Cardiac septum (tissue), 1 donor: Measurements from ENCODE around the gene CRACR2B. TPM values are rescaled to one million over a fixed set of nuclear protein-coding genes. Genes with fewer than 3 reads are reported as not detected.

Source experiments
- DNase-seq: peaks from one replicate; pipeline ENCODE4 v3.0.0-alpha.2; 2020; ENCODE audit warnings: low spot score
- intact Hi-C: fragments of 100-400 bp; cut with DNase I; formaldehyde crosslinking; loops from one replicate; pipeline ENCODE4 v1.14.0; 2022
- total RNA-seq: library from RNA; stranded (reverse); fragmentation: NEBNext Ultra II Directional; extraction: Animal tissue kit (Norgen Biotek cat#: 25700); gene quantifications from one replicate; pipeline ENCODE4 v1.2.1, GENCODE V29; 2021
- donor health status: DM: no; HTN: no; CAD: no.

Gene CRACR2B
- total RNA-seq, 1 donor from 2014 or later = 12.2 TPM

- DNase-seq = peak; percentile 91
- intact Hi-C loops = no loop called here
Measured at GRCh38 chr11:834371-835316, 6.9 kb downstream of the CRACR2B start.

GRCh38 chr11:836274-836673 is 8.6 kb downstream of the CRACR2B start:
- DNase-seq = no peak
- intact Hi-C loops = no loop called here

- intact Hi-C loops = no loop called here
Measured at GRCh38 chr11:836700-837099, 9.0 kb downstream of the CRACR2B start.

GRCh38 chr11:837189-837989 is 9.7 kb downstream of the CRACR2B start:
- intact Hi-C loops = no loop called here
- no peak for DNase-seq

More at GRCh38 chr11:836700-837099, 9.0 kb downstream of the CRACR2B start:
- no peak for DNase-seq

GRCh38 chr11:837990-838307 is 10.2 kb downstream of the CRACR2B start:
- no peak for DNase-seq
- intact Hi-C loops = no loop called here

GRCh38 chr11:838441-839279 is 10.9 kb downstream of the CRACR2B start:
- no peak for DNase-seq
- intact Hi-C loops = no loop called here

GRCh38 chr11:839280-839623 is 11.5 kb downstream of the CRACR2B start:
- DNase-seq = no peak
- intact Hi-C loops = no loop called here

- DNase-seq = no peak
- intact Hi-C loops = loop anchor here (5.0 kb wide), 1 partner anchor 33 kb away; the partner anchor contains the start of genes PIDD1 and RPLP2
Measured at GRCh38 chr11:839875-840617, 12.3 kb downstream of the CRACR2B start.

- intact Hi-C loops = loop anchor here (5.0 kb wide), 1 partner anchor 35 kb away; the partner anchor contains the start of genes PIDD1 and RPLP2
- DNase-seq = no peak
Measured at GRCh38 chr11:841981-842369, 14.3 kb downstream of the CRACR2B start.

- intact Hi-C loops = loop anchor here (5.0 kb wide), 1 partner anchor 35 kb away; the partner anchor contains the start of genes PIDD1 and RPLP2
Measured at GRCh38 chr11:842370-843002, 14.8 kb downstream of the CRACR2B start, which contains the start of the genes POLR2L and TSPAN4. Gene POLR2L, minus strand, starts transcription at chr11:842529. Its CDS starts 21 bp downstream, at chr11:842508. Gene TSPAN4, plus strand, starts transcription at chr11:842852. Its CDS starts 7,453 bp downstream, at chr11:850305.

GRCh38 chr11:843086-843734 is 15.5 kb downstream of the CRACR2B start:
- intact Hi-C loops = loop anchor here (5.0 kb wide), 1 partner anchor 36 kb away; the partner anchor contains the start of genes PIDD1 and RPLP2
- no peak for DNase-seq

More at GRCh38 chr11:842370-843002, 14.8 kb downstream of the CRACR2B start, which contains the start of the genes POLR2L and TSPAN4:
- peak; percentile 95 for DNase-seq

- peak; percentile 94 for DNase-seq
- intact Hi-C loops = loop anchor here (2.0 to 5.0 kb wide), 2 partner anchors 37 to 81 kb away; partner anchors contain the start of genes AP2A2, PIDD1 and RPLP2
Measured at GRCh38 chr11:843818-844692, 16.3 kb downstream of the CRACR2B start.

- intact Hi-C loops = loop anchor here (2.0 to 5.0 kb wide), 2 partner anchors 38 to 80 kb away; partner anchors contain the start of genes AP2A2, PIDD1 and RPLP2
- peak; percentile 93 for DNase-seq
Measured at GRCh38 chr11:844693-845644, 17.2 kb downstream of the CRACR2B start.

- DNase-seq = no peak
- intact Hi-C loops = loop anchor here (2.0 kb wide), 1 partner anchor 79 kb away; the partner anchor contains the start of gene AP2A2
Measured at GRCh38 chr11:845872-846495, 18.3 kb downstream of the CRACR2B start.
